Measurements from ENCODE around the gene NPAS1. TPM values are rescaled to one million over a fixed set of nuclear protein-coding genes. Genes with fewer than 3 reads are reported as not detected.

The NPAS1 gene
- polyA plus RNA-seq, 1 donor (not counting 4 experiments of a cell fraction or from before 2014, with no cell fraction given) = 0.42 TPM

DNA sequence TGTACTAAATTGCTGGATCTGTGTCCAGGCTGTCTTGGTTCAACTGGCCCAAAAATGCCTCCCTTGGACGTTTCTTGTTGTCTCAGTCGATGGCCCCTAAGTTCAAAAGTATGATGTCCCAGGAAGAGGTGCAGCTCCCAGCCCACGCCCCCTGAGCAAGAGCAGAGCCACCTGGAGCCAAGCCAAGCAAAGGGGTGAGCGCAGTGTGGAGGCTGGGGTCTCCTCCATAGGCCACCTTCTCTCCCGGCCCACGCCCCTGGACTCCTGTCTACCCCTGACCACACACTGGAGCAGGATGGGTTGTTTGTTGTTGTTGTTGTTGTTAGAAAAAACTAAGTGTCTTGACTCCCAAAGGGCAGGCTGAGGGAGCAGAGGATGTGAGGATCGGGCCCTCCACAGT, 26.0 kb upstream of the NPAS1 start:
- Histone ChIP-seq H2AFZ (ENCODE audit: control insufficient read depth, low read length) (no peak overlapping the region), H3K4me2 (ENCODE audit: control insufficient read depth, extremely low read depth, insufficient read depth, low read depth, low read length) (no peak overlapping the region), H3K27me3 (ENCODE audit: control insufficient read depth, extremely low read depth, insufficient read depth, low read length) (no peaks in the 10 kb centered on the region), H3K9ac (ENCODE audit: control insufficient read depth, extremely low read depth, insufficient read depth, low read length) (no peak overlapping the region), H3K79me2 (ENCODE audit: control insufficient read depth, insufficient read depth, low read length) (no peaks in the 10 kb centered on the region), H3K9me1 (ENCODE audit: control insufficient read depth, extremely low read depth, insufficient read depth, low read length) (no peaks in the 10 kb centered on the region), H3K36me3 (ENCODE audit: control insufficient read depth in 2 of 2, extremely low read depth in 1 of 2, insufficient read depth in 2 of 2, low read length in 2 of 2) (peaks cover 31 to 44% of the 10 kb centered on the region in 2 experiments), H3K4me1 (ENCODE audit: control insufficient read depth, extremely low read depth, insufficient read depth, low read length) (no peaks in the 10 kb centered on the region), H3K4me3 (ENCODE audit: control insufficient read depth in 2 of 3, extremely low read depth in 1 of 3, insufficient read depth in 2 of 3, low read depth in 1 of 3, low read length in 3 of 3) (no peak overlapping the region), H4K20me1 (ENCODE audit: control insufficient read depth, extremely low read depth, insufficient read depth, low read length) (no peaks in the 10 kb centered on the region), H3K27ac (ENCODE audit: control insufficient read depth, insufficient read depth, low read length) (no peak overlapping the region), H3K9me3 (ENCODE audit: control insufficient read depth, low read depth, low read length) (no peaks in the 10 kb centered on the region)
- TF ChIP-seq, protein P1, sequence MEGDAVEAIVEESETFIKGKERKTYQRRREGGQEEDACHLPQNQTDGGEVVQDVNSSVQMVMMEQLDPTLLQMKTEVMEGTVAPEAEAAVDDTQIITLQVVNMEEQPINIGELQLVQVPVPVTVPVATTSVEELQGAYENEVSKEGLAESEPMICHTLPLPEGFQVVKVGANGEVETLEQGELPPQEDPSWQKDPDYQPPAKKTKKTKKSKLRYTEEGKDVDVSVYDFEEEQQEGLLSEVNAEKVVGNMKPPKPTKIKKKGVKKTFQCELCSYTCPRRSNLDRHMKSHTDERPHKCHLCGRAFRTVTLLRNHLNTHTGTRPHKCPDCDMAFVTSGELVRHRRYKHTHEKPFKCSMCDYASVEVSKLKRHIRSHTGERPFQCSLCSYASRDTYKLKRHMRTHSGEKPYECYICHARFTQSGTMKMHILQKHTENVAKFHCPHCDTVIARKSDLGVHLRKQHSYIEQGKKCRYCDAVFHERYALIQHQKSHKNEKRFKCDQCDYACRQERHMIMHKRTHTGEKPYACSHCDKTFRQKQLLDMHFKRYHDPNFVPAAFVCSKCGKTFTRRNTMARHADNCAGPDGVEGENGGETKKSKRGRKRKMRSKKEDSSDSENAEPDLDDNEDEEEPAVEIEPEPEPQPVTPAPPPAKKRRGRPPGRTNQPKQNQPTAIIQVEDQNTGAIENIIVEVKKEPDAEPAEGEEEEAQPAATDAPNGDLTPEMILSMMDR (optimal IDR thresholded peaks at IDR 0.05 in 1 of 3, IDR thresholded peaks at IDR 0.05 in 1 of 3, conservative IDR thresholded peaks at IDR 0.05 in 1 of 3; ENCODE audit: extremely low read depth in 1 of 3, insufficient read depth in 2 of 3, low read length in 3 of 3) = no peak
- no peak for TF ChIP-seq EZH2 (IDR thresholded peaks at IDR 0.05; ENCODE audit: low read length)
- FAIRE-seq = no peak
- dilution Hi-C loops (cut with MboI; ENCODE audit: extremely low pct_ligation_motif_present, low sequenced_read_pairs) = no loop called here
- no peak for DNase-seq (ENCODE audit: low read depth, low spot score)

GRCh38 chr19:46994141-46994686, 25.4 kb upstream of the NPAS1 start:
- H3K27ac ChIP-seq (ENCODE audit: control insufficient read depth, insufficient read depth, low read length) = no peak overlapping the region
- no peaks in the 10 kb centered on the region for H3K9me1 ChIP-seq (ENCODE audit: control insufficient read depth, extremely low read depth, insufficient read depth, low read length)
- H3K4me3 ChIP-seq (ENCODE audit: control insufficient read depth in 2 of 3, extremely low read depth in 1 of 3, insufficient read depth in 2 of 3, low read depth in 1 of 3, low read length in 3 of 3) = no peak overlapping the region
- no peaks in the 10 kb centered on the region for H3K4me1 ChIP-seq (ENCODE audit: control insufficient read depth, extremely low read depth, insufficient read depth, low read length)
- no peak for TF ChIP-seq EZH2 (IDR thresholded peaks at IDR 0.05; ENCODE audit: low read length)
- TF ChIP-seq, protein P1 (optimal IDR thresholded peaks at IDR 0.05 in 1 of 3, IDR thresholded peaks at IDR 0.05 in 1 of 3, conservative IDR thresholded peaks at IDR 0.05 in 1 of 3; ENCODE audit: extremely low read depth in 1 of 3, insufficient read depth in 2 of 3, low read length in 3 of 3) = no peak
- H2AFZ ChIP-seq (ENCODE audit: control insufficient read depth, low read length) = no peak overlapping the region
- no peak overlapping the region for H3K9ac ChIP-seq (ENCODE audit: control insufficient read depth, extremely low read depth, insufficient read depth, low read length)
- no peaks in the 10 kb centered on the region for H3K27me3 ChIP-seq (ENCODE audit: control insufficient read depth, extremely low read depth, insufficient read depth, low read length)
- FAIRE-seq (no peak), DNase-seq (ENCODE audit: low read depth, low spot score) (no peak)
- no peaks in the 10 kb centered on the region for H3K9me3 ChIP-seq (ENCODE audit: control insufficient read depth, low read depth, low read length)
- no peaks in the 10 kb centered on the region for H4K20me1 ChIP-seq (ENCODE audit: control insufficient read depth, extremely low read depth, insufficient read depth, low read length)
- H3K36me3 ChIP-seq (ENCODE audit: control insufficient read depth in 2 of 2, extremely low read depth in 1 of 2, insufficient read depth in 2 of 2, low read length in 2 of 2) = peaks cover 31 to 45% of the 10 kb centered on the region in 2 experiments
- no peaks in the 10 kb centered on the region for H3K79me2 ChIP-seq (ENCODE audit: control insufficient read depth, insufficient read depth, low read length)
- no peak overlapping the region for H3K4me2 ChIP-seq (ENCODE audit: control insufficient read depth, extremely low read depth, insufficient read depth, low read depth, low read length)
- dilution Hi-C loops (cut with MboI; ENCODE audit: extremely low pct_ligation_motif_present, low sequenced_read_pairs) = no loop called here
